ENCODE results near the gene H2AZ1.
"Not testable (repeated sequence)": the region's sequence is repeated elsewhere in the genome, so short reads cannot be mapped to it uniquely, and the experiment has no call there.

The H2AZ1 gene

DNA sequence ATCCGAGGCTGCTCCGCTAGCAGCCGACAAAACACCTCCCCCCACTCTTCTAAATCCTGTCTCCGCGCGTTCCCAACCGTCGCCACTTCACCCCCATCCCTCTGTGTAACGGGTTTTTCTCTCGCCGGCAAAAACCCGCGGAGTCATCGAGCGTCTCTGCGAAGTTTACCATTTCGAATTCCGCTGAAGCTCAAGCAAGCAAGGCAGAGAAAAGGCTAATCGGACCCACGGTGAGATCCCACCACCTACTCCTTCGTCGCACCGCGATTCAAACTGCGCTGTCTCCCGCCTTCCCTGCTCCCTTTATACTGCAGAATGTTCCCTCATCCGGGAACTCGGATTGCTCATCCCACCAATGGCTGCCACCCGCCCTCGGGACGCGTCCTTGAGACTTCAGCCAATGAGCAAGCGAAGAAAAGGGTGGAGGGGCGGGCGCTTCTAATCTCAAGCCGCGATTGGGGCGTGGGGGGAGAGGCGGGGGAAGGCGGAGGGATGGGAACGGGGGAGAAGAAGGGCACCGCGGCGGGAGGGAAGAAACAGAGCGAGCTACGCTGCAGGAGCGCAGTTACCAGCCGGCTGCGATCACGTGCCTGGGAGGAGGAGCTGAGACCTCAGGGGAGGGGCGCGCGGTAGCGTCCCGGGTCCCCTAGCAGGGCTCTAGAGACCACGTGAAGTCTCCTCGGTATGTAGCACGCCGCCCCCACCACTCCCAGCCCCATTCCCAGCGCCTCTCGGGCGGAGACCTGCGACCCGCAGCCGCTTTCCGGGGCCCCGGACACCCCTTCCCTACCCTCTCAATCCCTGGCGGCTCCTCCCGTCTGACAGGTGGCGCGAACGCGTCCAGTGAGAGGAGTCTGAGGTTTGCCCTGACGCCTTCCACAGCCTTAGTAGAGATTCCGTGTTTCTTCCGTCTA is at the start of gene H2AZ1:
H2AZ1 (minus strand) TSS at position 277 of the 914 bp plus-strand sequence; CDS start at position 172, 105 bp downstream.
- peak; percentile 89 for DNase-seq

DNA sequence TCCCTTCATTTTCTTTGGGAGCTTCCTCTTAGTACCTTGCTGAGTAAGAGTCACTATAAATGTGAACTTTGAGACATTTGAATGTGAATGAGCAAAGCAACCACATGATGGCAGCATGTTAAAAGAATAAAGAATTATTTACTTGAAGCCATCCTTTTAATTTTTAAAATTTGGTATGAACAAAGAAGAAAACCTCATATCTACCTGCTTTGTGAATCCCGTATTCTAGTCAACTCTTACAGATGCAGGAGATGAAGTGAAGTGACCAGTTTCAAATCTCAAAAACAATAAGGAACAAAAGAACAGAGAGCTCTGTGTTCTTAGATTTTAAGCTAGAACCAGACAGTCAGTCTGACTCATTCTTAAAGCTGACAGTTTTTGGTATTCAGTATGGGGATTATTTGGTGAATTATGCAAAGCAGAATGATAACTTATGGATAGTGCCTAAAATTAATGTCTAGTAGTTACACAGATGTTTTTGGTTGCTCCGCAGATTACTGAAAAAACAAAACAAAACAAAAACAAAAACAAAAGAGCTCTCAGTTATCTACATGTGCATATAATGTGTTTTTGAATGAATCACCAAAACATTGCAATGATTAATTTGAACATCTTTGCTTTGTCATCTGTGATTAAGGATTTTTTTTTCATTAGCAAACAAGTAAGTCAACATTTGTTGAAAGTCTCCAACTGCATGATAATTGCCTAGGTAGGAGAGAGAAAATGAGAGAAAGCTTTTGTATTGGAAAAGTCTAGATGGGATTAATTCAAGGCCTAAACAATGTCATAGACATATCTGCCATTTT is 48.2 kb upstream of the H2AZ1 start:
- peak; percentile 10 for DNase-seq

DNA sequence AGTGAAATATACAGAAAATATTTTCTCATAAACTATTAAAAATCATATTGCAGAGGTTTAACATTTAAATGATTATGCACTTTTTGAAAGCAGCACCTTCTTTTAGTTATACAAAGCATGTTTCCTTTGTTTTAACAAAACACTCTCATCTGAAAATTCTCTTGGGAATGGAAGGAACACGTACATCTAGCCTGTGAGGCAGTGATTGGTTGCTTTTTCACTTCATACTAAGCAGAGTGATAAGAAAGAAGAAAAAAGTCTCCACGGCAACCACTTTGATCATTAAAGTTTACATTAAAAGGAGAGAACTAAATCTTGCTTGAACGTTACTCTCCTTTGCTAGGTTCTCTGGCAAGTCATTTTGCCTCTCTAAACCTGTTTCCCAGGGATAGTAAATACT is 41.7 kb upstream of the H2AZ1 start:
- no peak for DNase-seq

DNA sequence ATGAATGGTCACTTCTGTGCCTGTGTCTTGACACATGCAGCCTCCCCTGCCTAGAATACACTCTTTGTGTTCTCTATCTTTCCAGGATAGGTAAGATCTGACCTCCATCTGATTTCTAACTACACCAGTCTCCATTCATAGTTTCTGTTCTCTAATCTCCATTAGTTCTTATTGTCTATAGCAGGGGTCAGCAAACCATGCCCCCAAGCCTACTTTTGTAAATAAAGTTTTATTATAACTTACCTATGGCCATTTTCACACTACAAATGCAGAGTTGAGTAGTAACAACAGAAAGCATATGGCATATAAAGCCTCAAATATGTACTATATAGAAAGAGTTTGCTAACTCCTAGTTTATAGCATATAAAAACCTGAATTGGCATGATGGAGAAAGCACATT is 37.6 kb upstream of the H2AZ1 start:
- DNase-seq = no peak

DNA sequence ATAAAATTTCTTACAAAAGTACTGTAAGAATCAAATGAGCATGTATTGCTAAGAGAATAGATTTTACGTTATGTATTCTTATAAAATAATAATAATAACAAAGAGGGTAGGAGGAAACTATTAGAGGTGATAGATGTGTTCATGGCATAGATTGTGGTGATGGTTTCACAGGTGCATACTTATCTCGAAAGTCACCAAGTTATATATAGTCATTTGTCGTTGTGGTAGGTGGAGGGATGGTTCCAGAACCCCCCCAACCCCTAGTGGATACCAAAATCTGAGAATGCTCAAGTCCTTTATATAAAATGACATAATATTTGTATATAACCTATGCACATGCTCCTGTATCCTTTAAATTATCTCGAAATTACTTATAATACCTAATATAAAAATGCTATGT is 36.7 kb upstream of the H2AZ1 start:
- DNase-seq = no peak

DNA sequence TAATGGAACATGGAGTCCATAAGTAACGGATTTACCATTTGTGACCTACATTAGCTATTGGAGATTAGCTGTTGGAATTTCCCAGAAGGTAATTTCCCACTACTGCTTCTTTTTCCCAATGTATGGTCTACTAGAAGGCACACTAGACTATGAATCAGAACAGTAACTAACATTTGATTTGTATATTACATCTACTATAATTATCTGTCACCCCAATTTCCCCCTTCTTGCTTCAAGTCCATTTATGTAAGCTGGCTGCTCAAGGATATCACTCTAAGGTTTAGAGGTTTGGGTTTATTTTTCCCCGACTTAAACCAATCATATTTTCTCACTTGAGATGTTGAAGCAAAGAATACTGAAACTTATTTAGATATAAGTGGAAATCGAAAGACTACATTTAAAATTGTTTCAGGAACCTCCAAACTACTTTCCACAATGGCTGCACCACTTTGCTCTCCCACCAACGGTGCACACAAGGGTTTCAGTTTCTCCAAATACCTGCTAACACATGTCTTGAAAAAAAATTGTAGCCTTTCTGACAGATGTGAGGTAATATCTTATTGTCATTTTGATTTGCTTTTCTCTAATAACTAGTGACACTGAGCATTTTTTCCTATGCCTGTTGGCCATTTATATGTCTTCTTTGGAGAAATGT is 33.3 kb upstream of the H2AZ1 start:
- DNase-seq = no peak

DNA sequence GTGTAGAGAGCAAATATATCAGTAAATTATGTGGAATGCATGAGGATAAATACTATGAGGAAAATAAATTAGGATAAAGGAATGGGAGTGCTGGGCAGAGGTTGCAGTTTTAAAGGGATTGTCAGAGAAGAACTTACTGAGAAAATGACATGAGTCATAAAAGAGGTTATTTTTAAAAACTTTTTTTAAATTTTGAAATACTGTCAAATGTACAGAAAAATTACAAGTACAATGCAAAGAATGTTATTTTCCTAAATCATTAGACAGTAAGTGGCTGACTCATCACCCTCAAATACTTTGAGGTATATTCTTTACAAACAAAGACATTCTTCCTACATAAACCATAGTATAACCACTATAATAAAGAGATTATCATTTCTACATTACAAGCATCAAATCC is 29.8 kb upstream of the H2AZ1 start:
- DNase-seq = no peak

DNA sequence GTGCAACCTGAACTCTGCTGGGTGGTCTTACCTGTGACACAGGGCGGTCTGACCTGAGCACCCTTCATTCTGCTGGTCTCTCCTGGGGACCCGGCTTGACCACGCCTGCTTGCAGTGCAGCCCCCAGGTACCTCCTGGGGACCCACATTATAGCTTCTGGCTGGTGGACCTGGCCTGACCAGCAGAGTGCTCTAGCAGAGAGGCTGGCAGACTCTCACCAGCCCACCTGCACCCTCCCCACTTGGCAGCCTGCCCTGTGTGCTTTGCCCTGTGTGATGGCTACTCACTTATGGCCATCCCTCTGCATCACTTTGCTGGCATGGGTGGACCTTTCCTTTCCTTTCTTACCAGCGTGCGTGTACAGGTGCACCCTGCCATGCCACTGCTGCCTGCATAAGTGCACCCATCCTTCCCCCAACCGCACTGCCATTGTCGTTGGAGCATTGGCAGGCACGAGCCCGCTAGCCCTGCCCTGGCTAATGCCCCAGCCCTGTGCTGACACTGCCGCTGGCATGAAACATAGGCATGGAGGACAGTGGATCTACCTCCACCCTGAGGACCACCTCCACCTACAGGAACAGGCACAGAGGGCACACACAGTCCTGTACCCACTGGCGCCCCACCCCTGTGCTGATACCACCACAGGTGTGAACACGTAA is 21.5 kb upstream of the H2AZ1 start:
- no peak for DNase-seq

DNA sequence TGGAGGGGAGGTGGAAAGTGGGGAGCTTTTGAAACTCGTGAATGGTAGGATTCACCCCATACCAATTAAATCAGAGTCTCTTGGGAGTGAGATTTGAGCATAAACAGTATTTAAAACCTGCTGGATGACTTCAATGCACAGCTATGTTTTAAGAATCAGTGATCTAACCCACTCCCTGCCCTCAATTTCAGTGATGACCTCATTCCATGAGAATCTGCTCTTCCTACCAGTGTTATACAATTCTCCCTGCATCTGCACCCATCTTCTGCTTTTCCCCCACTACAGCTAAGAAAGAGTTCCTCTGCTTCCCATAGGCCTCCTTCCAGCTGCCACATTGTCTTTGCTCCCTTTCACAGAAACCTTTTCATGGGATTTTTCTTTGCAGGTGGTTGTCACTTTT is 18.3 kb upstream of the H2AZ1 start:
- no peak for DNase-seq

DNA sequence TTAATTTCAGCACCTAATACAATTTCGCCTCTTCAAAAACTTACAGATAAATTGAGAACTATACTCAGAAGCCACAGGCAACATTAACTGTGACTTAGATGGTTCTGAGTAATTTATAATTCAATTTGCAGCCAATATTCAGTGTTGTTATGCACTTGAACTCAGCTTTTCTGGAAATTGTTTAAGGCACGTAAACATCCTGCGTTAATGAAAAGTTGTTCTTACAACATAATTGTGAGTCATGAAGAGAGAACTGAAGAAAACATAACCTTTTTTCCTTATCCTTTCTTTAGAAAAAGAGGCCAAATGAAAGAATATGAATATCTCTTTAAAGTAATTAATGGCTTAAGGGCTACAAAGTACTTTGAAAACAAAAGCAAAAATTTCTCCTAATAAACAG is 16.6 kb upstream of the H2AZ1 start:
- DNase-seq = no peak

DNA sequence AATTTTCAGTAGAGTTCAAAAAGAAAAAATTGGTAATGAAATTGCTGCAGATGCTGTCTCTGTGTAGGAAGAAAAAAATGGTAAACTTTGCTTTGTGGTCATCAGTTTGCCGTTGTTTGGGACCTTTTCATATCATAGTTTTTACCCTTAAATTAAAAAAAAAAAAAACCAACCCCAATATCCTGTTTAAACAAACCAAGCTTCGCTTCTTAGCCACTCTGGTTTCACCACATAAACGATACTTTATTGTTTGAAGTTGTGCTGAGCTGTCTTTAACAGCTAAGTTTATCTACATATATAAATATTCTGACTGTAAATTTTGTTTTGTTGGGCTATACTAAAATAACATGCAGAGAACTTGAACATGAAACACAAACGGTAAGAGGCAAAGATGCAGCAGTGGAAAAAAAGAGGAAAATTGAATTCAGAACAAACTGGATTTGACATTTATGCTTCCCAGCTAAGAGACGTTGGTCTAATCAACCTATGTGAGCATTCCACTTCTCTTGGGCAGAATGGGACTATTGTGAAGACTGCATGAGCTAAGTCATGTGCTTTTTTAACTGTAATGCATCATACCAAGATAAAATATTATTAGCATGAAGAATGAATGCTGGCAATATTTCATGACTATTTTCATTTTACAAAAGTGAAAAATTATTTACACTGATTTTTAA is 15.7 kb upstream of the H2AZ1 start:
- DNase-seq = no peak

DNA sequence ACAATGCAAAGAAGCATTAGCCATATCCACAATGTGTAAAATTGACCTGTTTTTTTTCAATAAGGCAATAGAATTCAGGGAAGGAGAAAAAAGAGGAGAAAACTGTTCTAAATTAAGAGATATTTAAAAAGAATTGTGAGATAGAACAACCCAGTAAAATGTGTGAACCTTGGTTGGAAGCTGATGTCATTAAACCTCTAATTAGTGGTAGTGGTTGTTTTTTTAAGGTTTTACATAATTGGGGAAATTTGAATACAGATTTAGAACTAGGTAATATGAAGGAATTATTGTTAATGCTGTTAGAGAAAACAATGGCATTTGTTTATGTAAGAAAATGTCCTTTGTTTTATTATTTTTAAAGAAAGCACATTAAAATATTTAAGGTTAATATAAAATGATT is 15.1 kb upstream of the H2AZ1 start:
- DNase-seq = no peak

DNA sequence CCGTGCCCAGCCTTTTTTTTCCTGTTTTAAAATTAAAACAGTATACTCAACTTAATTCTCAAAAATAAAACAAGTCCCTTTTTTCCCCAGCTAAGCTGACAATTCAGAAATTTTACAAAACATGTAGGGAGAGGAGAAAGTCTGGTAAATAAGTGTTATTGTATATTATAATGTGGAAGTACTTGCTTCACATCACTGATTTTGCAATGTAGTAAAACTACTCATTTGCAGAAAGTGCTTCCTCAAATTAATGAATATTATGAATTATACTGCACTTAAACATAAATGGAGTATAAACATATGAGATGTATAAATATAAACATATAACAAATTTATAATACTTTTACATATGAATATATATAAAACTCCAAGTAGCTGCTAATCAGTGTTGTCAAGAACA is 11.6 kb upstream of the H2AZ1 start:
- DNase-seq = no peak

DNA sequence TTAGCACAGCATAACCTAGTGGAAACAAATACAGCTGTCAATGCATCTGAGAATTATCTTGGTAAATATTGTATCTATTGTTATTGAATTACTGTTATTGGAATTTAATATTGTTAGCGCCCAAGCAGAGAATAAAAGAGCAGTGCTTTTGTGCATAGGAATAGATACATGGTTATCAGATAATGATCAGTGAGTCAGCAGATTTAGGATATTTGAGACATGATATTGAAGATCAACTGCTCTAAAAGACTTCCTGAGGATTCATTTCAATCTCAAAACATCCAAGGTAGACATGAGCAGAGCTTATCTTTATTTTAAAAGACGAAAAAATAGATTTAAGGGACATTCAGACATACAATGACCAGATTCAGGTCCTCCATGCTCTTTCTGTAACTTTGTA is 10.6 kb upstream of the H2AZ1 start:
- DNase-seq = no peak

DNA sequence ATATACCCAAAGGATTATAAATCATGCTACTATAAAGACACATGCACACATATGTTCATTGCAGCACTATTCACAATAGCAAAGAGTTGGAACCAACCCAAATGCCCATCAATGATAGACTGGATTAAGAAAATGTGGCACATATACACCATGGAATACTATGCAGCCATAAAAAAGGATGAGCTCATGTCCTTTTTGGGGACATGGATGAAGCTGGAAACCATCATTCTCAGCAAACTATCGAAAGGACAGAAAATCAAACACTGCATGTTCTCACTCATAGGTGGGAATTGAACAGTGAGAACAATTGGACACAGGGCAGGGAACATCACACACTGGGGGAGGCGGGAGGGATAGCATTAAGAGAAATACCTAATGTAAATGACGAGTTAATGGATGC is 8.1 kb upstream of the H2AZ1 start:
- DNase-seq = not testable (repeated sequence)

DNA sequence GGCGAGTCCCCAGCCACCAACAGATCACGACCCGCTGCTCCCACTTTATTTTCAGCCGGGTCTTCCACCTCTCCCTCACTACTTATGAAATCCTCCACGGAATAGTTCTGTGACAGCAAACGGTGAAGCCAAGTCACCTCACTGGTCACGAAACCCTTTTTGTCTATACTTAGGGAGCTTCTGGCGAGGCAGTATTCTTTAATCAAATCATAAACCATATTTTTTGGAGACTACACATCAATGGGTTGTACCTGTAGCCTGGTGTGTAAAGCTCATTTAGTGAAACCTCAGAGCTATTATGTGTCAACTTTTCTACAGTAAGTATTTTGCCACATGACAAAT is 809 bp upstream of the H2AZ1 start:
- no peak for DNase-seq

DNA sequence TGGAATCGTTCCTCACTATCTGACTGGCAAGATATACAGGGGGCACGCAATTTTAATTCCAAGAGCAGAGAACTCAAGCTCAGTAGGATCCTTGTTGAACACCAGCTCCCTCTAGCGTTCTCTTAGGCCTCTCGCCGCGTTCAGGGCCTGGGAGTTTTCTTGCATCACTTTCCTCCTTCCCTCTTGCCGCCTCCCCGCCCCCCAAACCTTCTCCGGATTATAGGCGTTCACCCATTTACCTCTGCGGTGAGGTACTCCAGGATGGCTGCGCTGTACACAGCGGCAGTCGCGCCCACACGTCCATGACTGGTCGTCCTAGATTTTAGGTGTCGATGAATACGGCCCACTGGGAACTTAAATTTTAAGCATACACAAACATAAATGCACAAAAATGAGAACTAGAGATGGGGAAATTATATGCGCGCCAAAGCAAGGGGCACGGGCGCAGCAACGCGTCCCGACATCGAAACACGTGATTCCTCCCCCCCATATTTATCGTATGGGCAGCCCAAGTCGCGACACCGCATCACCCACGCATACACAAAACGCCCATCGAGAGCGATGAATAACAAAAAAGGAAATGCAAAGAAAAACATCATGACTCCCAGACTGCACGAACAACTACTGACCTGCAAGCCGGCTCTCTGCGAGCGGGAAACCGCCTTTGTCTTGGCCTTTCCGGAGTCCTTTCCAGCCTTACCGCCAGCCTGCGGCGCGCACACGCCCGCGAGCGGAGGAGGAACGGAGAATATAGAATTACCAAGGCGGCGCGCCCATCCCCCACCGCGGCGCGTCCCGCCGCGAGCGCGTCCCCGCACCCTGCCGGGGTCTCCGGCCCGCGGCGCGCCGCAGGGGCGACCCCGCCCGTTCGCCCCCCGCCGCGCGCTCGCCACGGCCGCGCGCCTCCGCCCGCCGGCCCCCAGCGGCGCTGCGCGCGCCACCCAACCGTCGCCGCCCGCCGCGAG is 759 bp downstream of the H2AZ1 start:
- DNase-seq = peak; percentile 19

DNA sequence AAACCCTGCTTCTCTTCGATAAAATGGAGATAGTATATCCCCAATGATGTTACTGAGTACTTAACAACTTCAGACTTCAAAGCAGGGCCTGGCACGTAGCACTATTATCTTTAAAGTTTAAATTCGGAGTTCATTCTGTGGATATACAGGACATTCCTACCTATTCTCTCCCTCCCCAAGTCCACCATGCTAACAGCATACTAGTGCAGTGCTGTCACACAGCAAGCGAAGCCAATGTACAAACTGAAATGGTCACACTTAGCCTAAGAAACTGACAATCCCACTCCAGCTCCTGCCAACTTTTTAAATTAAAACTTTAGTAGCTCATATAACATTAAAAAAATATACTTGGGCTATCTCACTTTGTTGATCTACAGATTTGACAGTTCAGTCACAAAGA is 2.5 kb downstream of the H2AZ1 start:
- no peak for DNase-seq

DNA sequence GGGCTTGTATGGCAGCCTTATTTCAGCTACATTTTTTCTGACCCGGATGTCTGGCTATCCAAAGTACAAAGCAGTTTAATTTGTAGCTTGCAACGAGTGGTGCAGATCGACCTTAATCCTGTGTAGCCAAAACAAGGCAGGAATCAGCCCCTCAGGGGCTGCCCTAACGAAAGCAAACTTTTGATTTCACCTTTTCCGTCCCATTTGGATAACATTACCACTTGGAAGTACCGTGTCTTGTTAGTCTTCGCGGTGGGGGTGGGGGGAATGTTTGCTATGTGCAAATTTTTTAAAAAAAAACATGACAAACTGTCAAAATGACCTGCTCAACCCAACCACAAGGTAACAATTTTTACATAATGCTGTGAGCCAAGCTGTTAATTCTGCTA is 2.9 kb downstream of the H2AZ1 start:
- no peak for DNase-seq

DNA sequence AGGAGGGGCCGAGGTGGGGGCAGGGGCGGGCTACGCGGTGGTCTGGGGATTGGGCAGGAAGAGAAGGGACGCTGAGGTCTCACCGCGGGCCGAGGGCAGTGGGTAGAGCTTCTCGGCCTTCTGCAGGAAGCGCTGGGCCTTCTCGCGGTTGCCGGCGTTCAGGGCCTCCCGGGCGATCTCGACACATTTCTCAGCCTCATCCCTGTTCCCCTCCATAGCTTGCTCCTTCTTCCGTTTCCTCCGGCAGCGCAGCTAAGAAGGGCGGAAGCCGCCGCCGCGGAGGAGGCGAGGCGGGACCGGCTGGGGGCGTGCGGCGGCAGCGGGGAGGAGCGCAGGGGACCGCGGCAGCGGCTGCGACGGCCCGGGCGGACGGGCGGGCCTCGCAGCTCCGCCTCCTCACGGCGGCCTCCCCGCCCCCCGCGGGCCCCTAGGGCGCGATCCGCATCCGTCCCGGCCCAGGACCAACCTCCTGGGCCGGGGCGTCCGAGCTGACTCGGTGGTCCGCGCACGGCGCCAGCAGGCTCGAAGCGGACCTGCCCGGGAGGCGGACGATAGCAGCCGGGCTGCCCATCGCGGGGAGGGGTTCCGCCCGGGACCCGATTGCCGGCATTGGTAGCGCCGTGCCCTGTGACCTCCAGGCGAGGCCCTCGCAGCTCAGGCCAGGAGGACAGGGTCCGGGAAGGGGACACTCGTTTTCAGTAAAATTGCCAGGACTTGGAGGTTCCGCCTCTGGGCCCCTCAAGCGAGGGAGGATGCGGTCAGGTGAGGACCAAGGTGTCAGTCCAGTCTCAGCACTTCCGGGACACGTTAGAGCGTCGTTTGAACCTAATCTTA is 3.5 kb downstream of the H2AZ1 start, which contains the start of gene DNAJB14:
DNAJB14 (minus strand) TSS at position 263 of the 834 bp plus-strand sequence; CDS start at position 216, 47 bp downstream.
- DNase-seq = no peak

All from SHP77 treated with DMSO at 0.1 percent for 48 hours (cell line).